ENCODE results near the gene TMEM91. TPM values are rescaled to one million over a fixed set of nuclear protein-coding genes. Genes with fewer than 3 reads are reported as not detected.

Gene TMEM91
- total RNA-seq, 1 experiment from 2014 or later, result 5.3 TPM

DNA sequence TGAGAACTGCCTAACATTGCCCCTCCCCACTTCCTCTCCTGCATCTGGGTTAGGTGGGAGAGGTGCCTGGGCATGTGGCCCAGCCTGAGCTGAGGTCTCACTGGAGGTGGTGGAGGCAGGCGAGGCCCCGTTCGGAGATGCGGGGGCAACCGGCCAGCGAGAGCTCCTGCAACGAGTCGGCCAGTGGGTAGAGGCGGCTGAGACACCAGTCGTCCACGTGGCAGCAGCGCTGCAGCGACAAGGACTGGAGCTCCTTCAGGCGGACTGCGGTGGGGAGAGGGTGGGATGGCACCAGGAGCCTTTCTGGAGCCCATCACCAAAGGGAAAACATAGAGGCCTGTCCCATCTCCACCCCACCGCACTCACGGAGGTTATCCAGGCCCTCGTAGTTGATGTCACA, 56.8 kb downstream of the TMEM91 start (continued):
- TF ChIP-seq, protein P1, sequence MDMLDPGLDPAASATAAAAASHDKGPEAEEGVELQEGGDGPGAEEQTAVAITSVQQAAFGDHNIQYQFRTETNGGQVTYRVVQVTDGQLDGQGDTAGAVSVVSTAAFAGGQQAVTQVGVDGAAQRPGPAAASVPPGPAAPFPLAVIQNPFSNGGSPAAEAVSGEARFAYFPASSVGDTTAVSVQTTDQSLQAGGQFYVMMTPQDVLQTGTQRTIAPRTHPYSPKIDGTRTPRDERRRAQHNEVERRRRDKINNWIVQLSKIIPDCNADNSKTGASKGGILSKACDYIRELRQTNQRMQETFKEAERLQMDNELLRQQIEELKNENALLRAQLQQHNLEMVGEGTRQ (CRISPR knock-in tag; IDR thresholded peaks at IDR 0.05), result no peak
- TF ChIP-seq GRHL2 (CRISPR knock-in tag; IDR thresholded peaks at IDR 0.05; ENCODE audit: insufficient replicate concordance, severe bottlenecking) (no peak), HMGA2 (CRISPR knock-in tag; IDR thresholded peaks at IDR 0.05) (no peak)

Other genes starting within 250 kb of the TMEM91 start
- 173 to 191 TPM (median 188 TPM) in 3 replicates for gene CYP2S1, start 183.3 kb upstream of the TMEM91 start, total RNA-seq (2021)
- gene AXL, start 157.3 kb upstream of the TMEM91 start, total RNA-seq (2021), result 25.0 to 27.3 TPM (median 27.0 TPM) in 3 replicates
- 246 to 282 TPM (median 257 TPM) in 3 replicates for gene HNRNPUL1, start 112.2 kb upstream of the TMEM91 start, total RNA-seq (2021)
- 29.7 to 31.4 TPM (median 30.8 TPM) in 3 replicates for gene CCDC97, start 66.4 kb upstream of the TMEM91 start, total RNA-seq (2021)
- 10.4 to 11.8 TPM (median 11.0 TPM) in 3 replicates for gene TGFB1, start 22.6 kb upstream of the TMEM91 start, total RNA-seq (2021)
- 4.5 to 6.3 TPM (median 4.7 TPM) in 3 replicates for gene B9D2, start 12.4 kb upstream of the TMEM91 start, total RNA-seq (2021)
- gene EXOSC5, start 20.8 kb downstream of the TMEM91 start, total RNA-seq (2021), result 56.4 to 60.3 TPM (median 56.6 TPM) in 3 replicates
- gene BCKDHA, start 21.3 kb downstream of the TMEM91 start, total RNA-seq (2021), result 18.8 to 34.8 TPM (median 32.6 TPM) in 3 replicates
- 0.96 to 2.3 TPM (median 1.2 TPM) in 3 replicates for gene B3GNT8, start 50.8 kb downstream of the TMEM91 start, total RNA-seq (2021)
- gene DMAC2, start 63.4 kb downstream of the TMEM91 start, total RNA-seq (2021), result 77.6 to 85.6 TPM (median 82.6 TPM) in 3 replicates
- 0.24 TPM in 1 of 3 replicates, not detected in the others for gene ERICH4, start 66.6 kb downstream of the TMEM91 start, total RNA-seq (2021)
- gene CEACAM21, start 199.6 kb downstream of the TMEM91 start, total RNA-seq (2021), result 0.35 to 0.55 TPM in 2 of 3 replicates, not detected in the other

Measured in WTC11 (cell line).